ENCODE data around the gene ATOH8.

GRCh38 chr2:85826990-85827878 is 73.4 kb downstream of the ATOH8 start:
- TF ChIP-seq EZH2 (IDR thresholded peaks at IDR 0.05; ENCODE audit: insufficient read depth, poor library complexity, severe bottlenecking) (no peak), EZH2phosphoT487 (IDR thresholded peaks at IDR 0.05; ENCODE audit: insufficient read depth, low read depth) (no peak)

All from GM23248 (cell line).